Measurements from ENCODE around the gene KLHL21. TPM values are rescaled to one million over a fixed set of nuclear protein-coding genes. Genes with fewer than 3 reads are reported as not detected.
"Not testable (repeated sequence)": the region's sequence is repeated elsewhere in the genome, so short reads cannot be mapped to it uniquely, and the experiment has no call there.

The KLHL21 gene
- polyA plus RNA-seq, 2 donors, result 20.5 to 22.3 TPM

- peak overlapping the region; percentile 98 for H3K4me3 ChIP-seq (ENCODE audit: low read depth in 1 of 2, low read length in 2 of 2)
- H3K36me3 ChIP-seq (ENCODE audit: control insufficient read depth in 2 of 2, insufficient read depth in 2 of 2, low read length in 1 of 2), result peaks cover 9 to 33% of the 10 kb centered on the region in 2 donors
- H3K4me1 ChIP-seq (ENCODE audit: control insufficient read depth in 2 of 2, insufficient read depth in 2 of 2, low read length in 1 of 2), result peaks cover 12 to 25% of the 10 kb centered on the region in 2 donors
- H3K27ac ChIP-seq (ENCODE audit: low read depth in 2 of 2, low read length in 1 of 2), result peak overlapping the region; percentile 97 to 99
- no peaks in the 10 kb centered on the region for H3K9me3 ChIP-seq (ENCODE audit: control insufficient read depth in 2 of 2, insufficient read depth in 1 of 2, low read depth in 1 of 2, low read length in 1 of 2)
- 11% methylated on average over 10 of the region's 10 CpGs for WGBS, 2 donors
- no peaks in the 10 kb centered on the region for H3K27me3 ChIP-seq (ENCODE audit: control insufficient read depth in 1 of 2, insufficient read depth in 2 of 2, low read length in 2 of 2)
Measured at GRCh38 chr1:6600410-6601048, 2.1 kb downstream of the KLHL21 start.

GRCh38 chr1:6599991-6600390 is 2.7 kb downstream of the KLHL21 start:
- Histone ChIP-seq H3K27ac (ENCODE audit: low read depth in 2 of 2, low read length in 1 of 2) (peak overlapping the region; percentile 97 to 99), H3K36me3 (ENCODE audit: control insufficient read depth in 2 of 2, insufficient read depth in 2 of 2, low read length in 1 of 2) (peaks cover 12 to 37% of the 10 kb centered on the region in 2 donors), H3K4me3 (ENCODE audit: low read depth in 1 of 2, low read length in 2 of 2) (peak overlapping the region; percentile 98), H3K4me1 (ENCODE audit: control insufficient read depth in 2 of 2, insufficient read depth in 2 of 2, low read length in 1 of 2) (peaks cover 12 to 28% of the 10 kb centered on the region in 2 donors)
- WGBS, 2 donors, result 30 to 36% methylated on average over 8 of the region's 8 CpGs
- not testable (repeated sequence) for H3K27me3 ChIP-seq (ENCODE audit: control insufficient read depth in 1 of 2, insufficient read depth in 2 of 2, low read length in 2 of 2); H3K9me3 ChIP-seq (ENCODE audit: control insufficient read depth in 2 of 2, insufficient read depth in 1 of 2, low read depth in 1 of 2, low read length in 1 of 2)

- Histone ChIP-seq H3K27me3 (ENCODE audit: control insufficient read depth in 1 of 2, insufficient read depth in 2 of 2, low read length in 2 of 2) (no peaks in the 10 kb centered on the region), H3K27ac (ENCODE audit: low read depth in 2 of 2, low read length in 1 of 2) (peak overlapping the region; percentile 97), H3K9me3 (ENCODE audit: control insufficient read depth in 2 of 2, insufficient read depth in 1 of 2, low read depth in 1 of 2, low read length in 1 of 2) (no peaks in the 10 kb centered on the region), H3K36me3 (ENCODE audit: control insufficient read depth in 2 of 2, insufficient read depth in 2 of 2, low read length in 1 of 2) (peaks cover 12 to 39% of the 10 kb centered on the region in 2 donors), H3K4me1 (ENCODE audit: control insufficient read depth in 2 of 2, insufficient read depth in 2 of 2, low read length in 1 of 2) (peaks cover 12 to 28% of the 10 kb centered on the region in 2 donors), H3K4me3 (ENCODE audit: low read depth in 1 of 2, low read length in 2 of 2) (peak overlapping the region; percentile 46 to 98)
- WGBS, 2 donors, result 39 to 50% methylated on average over 31 of the region's 31 CpGs
Measured at GRCh38 chr1:6599141-6599975, 3.3 kb downstream of the KLHL21 start.

GRCh38 chr1:6597777-6598131 is 4.9 kb downstream of the KLHL21 start:
- peaks cover 17 to 54% of the 10 kb centered on the region in 2 donors for H3K36me3 ChIP-seq (ENCODE audit: control insufficient read depth in 2 of 2, insufficient read depth in 2 of 2, low read length in 1 of 2)
- H3K4me3 ChIP-seq (ENCODE audit: low read depth in 1 of 2, low read length in 2 of 2), result peak overlapping the region in 1 of 2 donors; percentile 5
- H3K4me1 ChIP-seq (ENCODE audit: control insufficient read depth in 2 of 2, insufficient read depth in 2 of 2, low read length in 1 of 2), result peaks cover 12 to 28% of the 10 kb centered on the region in 2 donors
- no peaks in the 10 kb centered on the region for H3K27me3 ChIP-seq (ENCODE audit: control insufficient read depth in 1 of 2, insufficient read depth in 2 of 2, low read length in 2 of 2)
- WGBS, 2 donors, result 56 to 70% methylated on average over 6 of the region's 6 CpGs
- peaks cover 0 to 1% of the 10 kb centered on the region in 2 donors for H3K9me3 ChIP-seq (ENCODE audit: control insufficient read depth in 2 of 2, insufficient read depth in 1 of 2, low read depth in 1 of 2, low read length in 1 of 2)
- peak overlapping the region in 1 of 2 donors; percentile 59 for H3K27ac ChIP-seq (ENCODE audit: low read depth in 2 of 2, low read length in 1 of 2)

- H3K9me3 ChIP-seq (ENCODE audit: control insufficient read depth in 2 of 2, insufficient read depth in 1 of 2, low read depth in 1 of 2, low read length in 1 of 2), result peaks cover 0 to 1% of the 10 kb centered on the region in 2 donors
- peaks cover 12 to 28% of the 10 kb centered on the region in 2 donors for H3K4me1 ChIP-seq (ENCODE audit: control insufficient read depth in 2 of 2, insufficient read depth in 2 of 2, low read length in 1 of 2)
- peaks cover 17 to 59% of the 10 kb centered on the region in 2 donors for H3K36me3 ChIP-seq (ENCODE audit: control insufficient read depth in 2 of 2, insufficient read depth in 2 of 2, low read length in 1 of 2)
- peak overlapping the region in 1 of 2 donors; percentile 16 for H3K4me3 ChIP-seq (ENCODE audit: low read depth in 1 of 2, low read length in 2 of 2)
- H3K27ac ChIP-seq (ENCODE audit: low read depth in 2 of 2, low read length in 1 of 2), result peak overlapping the region in 1 of 2 donors; percentile 59
- 68 to 71% methylated on average over 15 of the region's 15 CpGs for WGBS, 2 donors
- H3K27me3 ChIP-seq (ENCODE audit: control insufficient read depth in 1 of 2, insufficient read depth in 2 of 2, low read length in 2 of 2), result no peaks in the 10 kb centered on the region
Measured at GRCh38 chr1:6596886-6597776, 5.5 kb downstream of the KLHL21 start.

GRCh38 chr1:6596351-6596750 is 6.3 kb downstream of the KLHL21 start:
- Histone ChIP-seq H3K27ac (ENCODE audit: low read depth in 2 of 2, low read length in 1 of 2) (peak overlapping the region in 1 of 2 donors; percentile 7), H3K9me3 (ENCODE audit: control insufficient read depth in 2 of 2, insufficient read depth in 1 of 2, low read depth in 1 of 2, low read length in 1 of 2) (peaks cover 0 to 1% of the 10 kb centered on the region in 2 donors), H3K4me1 (ENCODE audit: control insufficient read depth in 2 of 2, insufficient read depth in 2 of 2, low read length in 1 of 2) (peaks cover 12 to 31% of the 10 kb centered on the region in 2 donors), H3K36me3 (ENCODE audit: control insufficient read depth in 2 of 2, insufficient read depth in 2 of 2, low read length in 1 of 2) (peaks cover 19 to 65% of the 10 kb centered on the region in 2 donors), H3K27me3 (ENCODE audit: control insufficient read depth in 1 of 2, insufficient read depth in 2 of 2, low read length in 2 of 2) (no peaks in the 10 kb centered on the region), H3K4me3 (ENCODE audit: low read depth in 1 of 2, low read length in 2 of 2) (peak overlapping the region in 1 of 2 donors; percentile 16)
- 54 to 56% methylated on average over 7 of the region's 7 CpGs for WGBS, 2 donors

- Histone ChIP-seq H3K4me1 (ENCODE audit: control insufficient read depth in 2 of 2, insufficient read depth in 2 of 2, low read length in 1 of 2) (peaks cover 12 to 33% of the 10 kb centered on the region in 2 donors), H3K36me3 (ENCODE audit: control insufficient read depth in 2 of 2, insufficient read depth in 2 of 2, low read length in 1 of 2) (peaks cover 20 to 74% of the 10 kb centered on the region in 2 donors), H3K9me3 (ENCODE audit: control insufficient read depth in 2 of 2, insufficient read depth in 1 of 2, low read depth in 1 of 2, low read length in 1 of 2) (peaks cover 0 to 1% of the 10 kb centered on the region in 2 donors), H3K27ac (ENCODE audit: low read depth in 2 of 2, low read length in 1 of 2) (peak overlapping the region in 1 of 2 donors; percentile 40), H3K27me3 (ENCODE audit: control insufficient read depth in 1 of 2, insufficient read depth in 2 of 2, low read length in 2 of 2) (no peaks in the 10 kb centered on the region), H3K4me3 (ENCODE audit: low read depth in 1 of 2, low read length in 2 of 2) (no peak overlapping the region)
- WGBS, 2 donors, result 83 to 86% methylated on average over 11 of the region's 11 CpGs
Measured at GRCh38 chr1:6594977-6595740, 7.5 kb downstream of the KLHL21 start.

GRCh38 chr1:6593810-6594209 is 8.9 kb downstream of the KLHL21 start:
- Histone ChIP-seq H3K36me3 (ENCODE audit: control insufficient read depth in 2 of 2, insufficient read depth in 2 of 2, low read length in 1 of 2) (peaks cover 20 to 78% of the 10 kb centered on the region in 2 donors), H3K27ac (ENCODE audit: low read depth in 2 of 2, low read length in 1 of 2) (no peak overlapping the region), H3K9me3 (ENCODE audit: control insufficient read depth in 2 of 2, insufficient read depth in 1 of 2, low read depth in 1 of 2, low read length in 1 of 2) (peaks cover 0 to 1% of the 10 kb centered on the region in 2 donors), H3K4me1 (ENCODE audit: control insufficient read depth in 2 of 2, insufficient read depth in 2 of 2, low read length in 1 of 2) (peaks cover 8 to 29% of the 10 kb centered on the region in 2 donors), H3K4me3 (ENCODE audit: low read depth in 1 of 2, low read length in 2 of 2) (no peak overlapping the region), H3K27me3 (ENCODE audit: control insufficient read depth in 1 of 2, insufficient read depth in 2 of 2, low read length in 2 of 2) (no peaks in the 10 kb centered on the region)
- 90 to 92% methylated on average over 15 of the region's 15 CpGs for WGBS, 2 donors
